ENCODE results near the gene SLC16A1.

SLC16A1 gene

GRCh38 chr1:112878321-112878720 is 77.7 kb downstream of the SLC16A1 start:
- DNase-seq, result no peak

GRCh38 chr1:112877750-112878149 is 78.2 kb downstream of the SLC16A1 start:
- DNase-seq, result no peak

GRCh38 chr1:112876315-112876714 is 79.7 kb downstream of the SLC16A1 start:
- DNase-seq, result no peak

- no peak for DNase-seq
These were observed 83.4 kb downstream of the SLC16A1 start for GRCh38 chr1:112872551-112872962.

DNA sequence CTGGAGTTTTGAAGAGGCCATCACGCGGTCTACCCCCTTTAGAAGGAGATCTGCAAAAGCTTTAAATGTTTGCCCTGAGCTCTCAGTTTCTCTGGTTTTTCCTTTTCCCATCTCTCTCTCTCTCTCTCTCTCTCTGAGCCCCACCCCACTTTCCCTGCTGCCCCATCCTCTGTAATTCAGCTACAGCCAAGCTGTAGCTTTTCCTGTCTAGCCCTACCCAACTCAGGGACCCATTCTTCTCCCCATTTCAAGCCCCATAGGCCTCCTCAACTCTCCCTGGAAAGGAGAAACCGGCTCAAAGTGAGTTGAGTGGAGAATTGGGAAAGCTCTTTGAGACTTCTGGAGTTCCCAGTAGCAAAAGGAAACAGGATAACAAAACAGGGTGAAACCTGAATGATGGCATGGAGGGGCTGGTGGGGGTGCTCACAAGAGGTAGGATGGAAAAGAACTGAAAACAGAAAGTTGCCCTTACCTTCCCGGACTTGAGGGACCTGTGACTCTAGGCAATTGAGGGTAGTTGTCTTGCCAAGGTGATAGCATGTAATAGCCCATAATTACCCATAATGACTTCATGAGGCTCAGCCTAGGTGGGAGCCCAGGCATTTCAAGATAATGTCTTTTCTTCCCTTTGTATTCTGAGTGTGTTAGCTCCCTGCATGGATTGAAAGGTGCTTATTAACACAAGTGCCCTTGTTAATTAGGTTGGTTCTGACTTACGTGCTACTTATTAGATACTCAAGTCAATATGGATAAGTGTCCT is 84.9 kb downstream of the SLC16A1 start:
- no peak for DNase-seq

GRCh38 chr1:112869895-112870294 is 86.1 kb downstream of the SLC16A1 start:
- no peak for DNase-seq

GRCh38 chr1:112868191-112868590 is 87.8 kb downstream of the SLC16A1 start:
- DNase-seq, result no peak

DNA sequence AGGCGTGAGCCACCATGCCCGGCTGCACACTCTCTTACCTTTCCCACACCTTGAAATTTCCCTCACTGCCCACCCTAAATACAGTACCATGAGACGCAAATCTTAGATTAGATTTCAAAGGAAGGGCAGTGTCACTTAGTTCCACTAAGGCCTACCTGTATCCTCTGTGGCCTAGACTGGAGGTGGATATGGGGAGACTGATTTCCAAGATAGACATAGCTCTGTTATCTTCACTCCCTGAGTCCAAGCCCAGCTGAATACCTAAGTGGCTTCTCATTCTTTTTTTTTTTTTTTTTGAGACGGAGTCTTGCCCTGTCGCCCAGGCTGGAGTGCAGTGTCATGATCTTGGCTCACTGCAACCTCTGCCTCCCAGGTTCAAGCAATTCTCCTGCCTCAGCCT is 89.0 kb downstream of the SLC16A1 start:
- DNase-seq, result no peak

GRCh38 chr1:112866151-112866550 is 89.8 kb downstream of the SLC16A1 start:
- no peak for DNase-seq

DNA sequence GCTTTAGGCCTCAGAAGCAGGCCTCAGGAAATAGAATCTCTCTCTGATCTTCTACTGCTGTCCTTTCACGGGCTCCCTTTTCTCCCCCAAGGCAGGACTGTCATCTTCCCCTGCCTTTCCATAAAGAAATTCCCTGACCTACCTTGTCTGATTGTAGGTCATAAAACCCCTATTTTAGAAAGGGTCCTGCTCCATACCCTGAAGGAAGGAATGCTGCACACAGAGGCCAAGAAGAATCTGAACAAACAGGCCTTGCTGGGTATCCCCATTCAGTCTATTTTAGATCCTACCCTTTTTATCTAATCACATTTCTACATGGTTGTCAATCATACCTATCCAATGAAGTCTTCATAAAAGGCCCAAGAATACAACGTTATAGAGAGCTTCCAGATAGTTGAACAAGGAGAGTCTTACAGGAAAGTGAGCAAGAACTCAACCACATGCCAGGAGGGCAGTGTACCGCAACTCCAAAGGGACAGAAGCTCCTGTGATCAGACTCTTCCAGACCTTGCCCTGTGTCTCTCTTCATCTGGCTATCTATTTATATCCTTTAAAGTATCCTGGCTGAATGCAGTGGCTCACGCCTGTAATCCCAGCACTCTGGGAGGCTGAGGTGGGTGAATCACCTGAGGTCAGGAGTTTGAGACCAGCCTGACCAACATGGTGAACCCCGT is 93.1 kb downstream of the SLC16A1 start:
- DNase-seq, result no peak

Data from activated CD4-positive, alpha-beta T cell treated with anti-CD3 and anti-CD28 coated beads, Interleukin-2, amount 50 U/mL, for 1 hour (primary cell).